ENCODE data around the gene CYB5R3.
"Not testable (repeated sequence)": the region's sequence is repeated elsewhere in the genome, so short reads cannot be mapped to it uniquely, and the experiment has no call there.

Gene CYB5R3

DNA sequence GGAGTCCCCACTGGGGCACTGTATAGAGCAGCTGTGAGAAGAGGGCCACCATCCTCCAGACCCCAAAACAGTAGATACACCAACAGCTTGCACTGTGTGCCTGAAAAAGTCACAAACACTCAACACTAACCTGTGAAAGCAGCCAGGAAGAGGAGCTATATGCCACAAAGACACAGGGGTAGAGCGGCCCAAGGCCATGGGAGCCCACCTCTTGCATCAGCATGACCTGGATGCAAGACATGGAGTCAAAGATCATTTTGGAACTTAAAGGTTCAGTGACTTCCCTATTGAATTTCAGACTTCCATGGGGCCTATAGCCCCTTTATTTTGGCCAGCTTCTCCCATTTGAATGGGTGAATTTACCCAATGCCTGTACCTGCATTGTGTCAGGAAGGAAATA, 29.7 kb upstream of the CYB5R3 start:
- DNase-seq (ENCODE audit: low spot score) = no peak

DNA sequence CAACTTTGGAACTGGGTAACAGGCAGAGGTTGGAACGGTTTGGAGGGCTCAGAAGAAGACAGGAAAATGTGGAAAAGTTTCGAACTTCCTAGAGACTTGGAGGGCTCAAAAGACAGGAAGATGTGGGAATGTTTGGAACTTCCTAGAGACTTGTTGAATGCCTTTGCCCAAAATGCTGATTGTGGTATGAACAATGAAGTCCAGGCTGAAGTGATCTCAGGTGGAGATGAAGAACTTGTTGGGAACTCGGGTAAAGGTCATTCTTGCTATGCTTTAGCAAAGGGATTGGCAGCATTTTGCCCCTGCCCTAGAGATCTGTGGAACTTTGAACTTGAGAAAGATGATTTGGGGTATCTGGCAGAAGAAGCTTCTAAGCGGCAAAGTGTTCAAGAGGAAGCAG, 28.7 kb upstream of the CYB5R3 start:
- not testable (repeated sequence) for DNase-seq (ENCODE audit: low spot score)

DNA sequence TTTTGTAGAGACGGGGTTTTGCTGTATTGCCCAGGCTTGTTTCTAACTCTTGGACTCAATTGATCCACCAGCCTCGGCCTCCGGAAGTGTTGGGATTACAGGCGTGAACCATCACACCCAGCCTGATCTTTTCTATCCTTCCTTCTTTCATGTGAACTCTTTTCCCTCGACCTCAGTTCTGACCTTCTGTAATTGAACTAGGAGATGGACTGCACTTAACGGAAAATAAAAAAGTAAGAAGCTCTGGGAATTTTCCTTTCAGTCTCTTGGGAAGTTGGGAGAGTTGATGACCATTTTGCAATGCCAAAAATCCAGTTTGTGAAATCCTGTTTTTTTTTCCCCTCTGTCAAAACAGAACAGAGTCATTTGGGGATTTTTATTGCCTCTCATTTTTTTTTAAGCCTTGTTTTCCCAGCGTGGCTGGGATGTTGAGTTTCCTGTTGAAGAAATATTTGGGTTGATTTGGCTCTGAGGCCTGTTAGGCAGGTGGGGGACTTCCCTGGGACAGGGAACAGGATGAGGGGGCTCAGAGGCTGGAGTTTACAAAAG, 26.9 kb upstream of the CYB5R3 start:
- peak; percentile 47 for DNase-seq (ENCODE audit: low spot score)

DNA sequence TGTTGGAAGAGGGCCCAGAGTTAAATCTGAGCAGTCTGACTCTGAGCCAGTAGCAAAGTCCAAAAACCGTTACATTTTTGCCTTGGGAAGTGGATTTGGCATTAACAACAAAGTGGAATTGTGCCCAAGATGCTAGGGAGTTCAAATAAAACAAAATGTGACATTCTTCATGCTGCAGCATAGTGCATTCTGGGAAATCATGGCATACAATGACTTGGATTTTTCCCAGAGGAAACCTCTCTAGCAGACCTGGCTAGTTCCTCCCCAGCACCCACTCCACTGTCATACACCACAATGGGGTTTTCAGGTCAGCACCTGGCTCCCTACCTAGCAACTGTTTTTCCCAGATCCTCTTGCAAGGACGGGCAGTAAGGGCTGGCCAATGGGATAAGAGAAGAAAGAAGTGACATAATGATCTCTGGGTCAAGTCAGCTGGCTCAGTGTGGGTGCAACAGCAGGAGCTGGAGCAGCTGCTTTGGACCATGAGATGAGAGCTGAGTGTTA, 24.8 kb upstream of the CYB5R3 start:
- DNase-seq (ENCODE audit: low spot score) = no peak

DNA sequence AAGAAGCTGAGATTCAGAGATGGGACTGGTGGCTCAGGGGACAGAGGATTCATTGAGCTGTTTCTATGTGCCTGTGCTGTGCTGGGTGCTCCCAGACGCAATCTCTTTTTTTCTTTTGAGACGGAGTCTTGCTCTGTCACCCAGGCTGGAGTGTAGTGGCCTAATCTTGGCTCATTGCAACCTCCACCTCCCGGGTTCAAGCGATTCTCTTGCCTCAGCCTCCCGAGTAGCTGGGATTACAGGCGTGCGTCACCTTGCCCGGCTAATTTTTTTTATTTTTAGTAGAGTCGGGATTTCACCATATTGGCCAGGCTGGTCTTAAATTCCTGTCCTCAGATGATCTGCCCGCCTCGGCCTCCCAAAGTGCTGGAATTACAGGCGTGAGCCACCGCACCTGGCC, 23.9 kb upstream of the CYB5R3 start:
- DNase-seq (ENCODE audit: low spot score) = not testable (repeated sequence)

DNA sequence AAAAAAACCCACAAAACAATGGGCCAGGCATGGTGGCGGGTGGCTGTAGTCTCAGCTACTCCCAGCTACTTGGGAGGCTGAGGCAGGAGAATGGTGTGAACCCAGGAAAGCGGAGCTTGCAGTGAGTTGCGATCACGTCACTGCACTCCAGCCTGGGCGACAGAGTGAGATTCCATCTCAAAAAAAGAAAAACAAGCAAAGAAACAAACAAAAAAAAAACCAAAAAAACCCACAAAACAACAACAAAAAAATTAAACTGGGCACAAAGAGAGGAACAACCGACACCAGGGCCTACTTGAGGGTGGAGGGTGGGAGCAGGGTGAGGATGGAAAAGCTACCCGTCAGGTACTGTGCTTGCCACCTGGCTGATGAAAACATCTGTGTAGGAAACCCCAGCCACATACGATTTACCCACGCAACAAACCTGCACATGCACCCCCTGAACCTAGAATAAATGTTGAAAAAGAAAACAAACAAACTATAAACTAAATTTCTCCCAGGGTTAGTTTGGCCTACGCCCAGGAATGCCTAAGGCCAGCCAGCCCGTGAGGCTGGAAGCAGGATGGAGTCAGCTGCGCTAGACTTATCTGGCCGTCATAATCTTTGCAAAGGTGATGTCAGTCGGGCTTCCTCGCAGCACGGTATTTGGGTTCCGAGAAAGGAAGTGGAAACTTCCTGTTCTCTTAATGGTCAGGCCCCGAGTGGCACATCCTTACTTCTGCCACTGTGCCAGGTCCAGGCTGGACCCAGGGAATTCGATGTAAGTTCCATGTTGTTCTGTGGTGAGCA, 21.9 kb upstream of the CYB5R3 start:
- no peak for DNase-seq (ENCODE audit: low spot score)

DNA sequence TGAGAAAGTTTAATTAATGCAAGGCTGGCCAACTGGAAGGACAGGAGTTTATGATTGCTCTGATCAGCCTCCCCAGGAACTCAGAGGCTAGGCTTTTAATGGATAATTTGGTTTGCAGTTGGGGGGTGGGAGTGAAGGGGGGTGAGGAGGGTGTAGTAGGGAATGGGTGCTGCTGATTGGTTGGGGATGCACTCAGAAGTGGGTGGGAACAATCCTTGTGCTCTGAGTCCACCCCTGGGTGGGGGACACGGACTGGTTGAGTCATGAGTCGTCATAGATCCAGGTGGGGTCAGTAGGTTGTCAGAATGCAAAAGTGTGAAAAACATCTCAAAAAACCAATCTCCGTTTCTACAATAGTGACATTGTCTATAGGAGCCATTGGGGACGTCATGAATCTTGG, 20.9 kb upstream of the CYB5R3 start:
- DNase-seq (ENCODE audit: low spot score) = no peak

DNA sequence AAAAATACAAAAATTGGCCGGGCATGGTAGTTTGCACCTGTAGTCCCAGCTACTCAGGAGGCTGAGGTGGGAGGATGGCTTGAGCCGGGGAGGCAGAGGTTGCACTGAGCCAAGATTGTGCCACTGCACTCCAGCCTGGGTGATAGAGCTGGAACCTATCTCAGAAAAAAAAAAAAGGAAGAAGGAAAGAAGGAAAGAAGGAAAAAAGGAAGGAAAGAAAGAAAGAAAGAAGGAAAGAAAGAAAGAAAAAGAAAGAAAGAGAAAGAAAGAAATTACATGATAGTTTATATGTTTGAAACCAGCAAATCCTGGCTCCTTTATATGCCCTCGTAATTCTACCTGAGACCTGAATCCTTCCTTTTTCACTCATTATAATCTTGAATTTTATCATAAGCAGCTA, 17.2 kb upstream of the CYB5R3 start:
- not testable (repeated sequence) for DNase-seq (ENCODE audit: low spot score)

DNA sequence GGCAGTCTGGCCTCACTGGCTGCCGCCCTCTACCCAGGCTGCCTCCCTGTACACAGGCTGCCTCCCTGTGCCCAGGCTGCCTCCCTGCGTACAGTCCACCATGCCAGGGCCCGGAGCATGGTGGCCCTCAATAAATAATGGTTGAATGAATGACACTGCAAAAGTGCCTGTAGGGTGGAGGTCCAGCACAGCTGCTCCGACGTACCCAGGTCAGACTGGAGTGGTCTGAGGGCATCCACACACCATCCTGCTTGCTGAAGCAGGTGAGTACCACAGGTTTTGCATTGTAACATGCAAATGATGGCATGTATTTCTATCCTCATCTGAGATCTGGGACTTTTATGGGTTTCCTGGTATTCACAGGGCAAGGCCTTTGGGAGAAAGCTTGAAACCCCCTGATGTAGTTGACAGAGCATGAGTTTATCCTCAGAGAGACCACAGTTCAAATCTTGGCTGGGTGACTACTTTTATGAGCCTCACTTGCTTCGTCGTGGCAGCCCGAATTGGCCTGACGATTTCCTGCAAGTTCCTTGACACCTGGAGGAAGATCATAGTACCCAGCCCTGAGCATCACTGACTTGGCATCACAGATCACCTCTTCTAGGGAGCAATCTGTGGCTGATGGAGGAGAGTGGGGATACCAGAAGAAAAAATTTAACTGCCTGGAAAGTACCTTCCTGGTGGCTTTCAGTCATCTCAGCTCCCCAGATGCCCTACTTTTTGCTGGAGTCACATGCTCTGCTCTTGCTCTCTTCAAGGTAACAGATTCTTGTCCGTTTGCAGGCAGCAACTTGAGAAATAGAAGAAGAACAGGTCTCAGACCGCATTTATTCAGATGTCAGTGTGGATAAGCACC, 16.0 kb upstream of the CYB5R3 start:
- no peak for DNase-seq (ENCODE audit: low spot score)

DNA sequence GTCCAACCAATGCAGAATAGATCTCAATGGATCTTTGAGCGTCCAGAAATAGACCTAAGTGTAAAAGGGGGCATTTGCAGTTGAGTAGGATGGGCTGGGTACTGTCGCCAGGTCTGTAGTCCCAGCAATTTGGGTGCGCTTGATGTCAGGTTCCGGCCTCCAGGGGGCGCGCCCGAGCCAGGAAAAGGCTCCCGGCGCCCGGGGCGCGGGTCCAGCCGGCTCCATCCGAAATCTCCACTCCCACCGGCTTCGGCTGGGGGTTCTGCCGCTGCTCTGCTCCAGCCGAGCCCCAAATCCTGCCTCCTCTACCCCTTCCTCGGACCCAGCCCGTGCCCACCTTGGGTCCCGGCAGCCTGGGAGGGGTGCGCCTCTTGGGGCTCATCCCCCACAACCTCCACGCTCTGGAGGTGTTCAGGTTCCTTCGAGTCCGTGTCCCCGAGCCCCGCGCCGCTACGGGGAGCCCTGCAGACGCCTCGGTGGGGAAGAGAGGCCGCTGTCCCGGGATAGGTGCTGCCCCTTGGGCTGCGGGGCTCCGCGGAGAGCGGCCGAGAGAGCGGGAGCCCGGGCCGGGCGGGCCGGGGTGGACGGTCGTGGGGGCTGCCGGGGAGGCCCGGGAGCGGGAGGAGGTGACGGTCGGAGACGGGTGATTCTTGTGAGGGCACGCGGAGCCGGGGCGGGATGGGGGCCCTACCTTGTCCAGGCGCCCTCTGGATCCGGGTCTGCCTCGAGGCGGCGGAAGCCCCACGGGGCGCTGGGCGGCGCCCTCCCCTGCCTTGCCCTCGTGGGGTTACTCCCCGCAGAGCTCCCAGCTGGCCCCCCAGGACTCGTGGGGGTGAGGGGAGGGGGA, 13.0 kb upstream of the CYB5R3 start:
- DNase-seq (ENCODE audit: low spot score) = peak; percentile 86

DNA sequence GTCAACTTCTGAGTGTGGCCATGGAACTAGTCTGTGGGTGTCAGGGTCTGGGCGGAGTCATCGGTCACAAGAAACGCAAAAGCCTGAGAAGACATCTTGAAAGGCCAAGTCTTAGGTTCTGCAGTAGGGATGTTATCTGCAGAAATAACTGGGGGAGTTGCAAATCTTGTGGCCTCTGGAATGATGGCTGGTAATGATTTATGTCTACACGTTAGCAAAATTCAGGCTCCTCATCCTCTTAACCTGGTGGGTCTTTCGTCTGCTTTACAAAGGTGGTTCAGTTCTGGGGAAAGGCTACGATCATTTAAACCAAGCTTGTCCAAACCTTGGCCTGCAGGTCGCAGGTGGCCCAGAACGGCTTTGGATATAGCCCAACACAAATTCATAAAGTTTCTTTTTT, 7.4 kb upstream of the CYB5R3 start:
- DNase-seq (ENCODE audit: low spot score) = no peak

DNA sequence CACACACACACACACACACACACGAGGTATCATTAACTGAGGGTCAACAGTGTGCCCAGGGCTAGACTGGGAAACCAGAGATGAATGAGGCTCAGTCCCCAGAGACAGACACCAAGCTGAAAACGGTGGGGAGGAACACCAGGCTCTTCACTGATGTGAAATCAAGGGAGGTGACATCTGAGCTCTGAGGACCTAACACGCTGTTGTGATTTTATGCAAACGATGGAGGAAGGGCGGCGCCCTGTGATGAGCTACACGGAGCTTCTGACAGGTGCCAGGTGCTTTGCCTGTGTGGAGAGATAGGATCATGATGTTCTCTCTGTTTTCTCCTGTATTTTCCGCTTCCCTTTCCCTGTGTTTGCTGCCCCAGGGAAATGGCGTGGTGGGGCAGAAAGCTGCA, 6.5 kb upstream of the CYB5R3 start:
- DNase-seq (ENCODE audit: low spot score) = no peak

DNA sequence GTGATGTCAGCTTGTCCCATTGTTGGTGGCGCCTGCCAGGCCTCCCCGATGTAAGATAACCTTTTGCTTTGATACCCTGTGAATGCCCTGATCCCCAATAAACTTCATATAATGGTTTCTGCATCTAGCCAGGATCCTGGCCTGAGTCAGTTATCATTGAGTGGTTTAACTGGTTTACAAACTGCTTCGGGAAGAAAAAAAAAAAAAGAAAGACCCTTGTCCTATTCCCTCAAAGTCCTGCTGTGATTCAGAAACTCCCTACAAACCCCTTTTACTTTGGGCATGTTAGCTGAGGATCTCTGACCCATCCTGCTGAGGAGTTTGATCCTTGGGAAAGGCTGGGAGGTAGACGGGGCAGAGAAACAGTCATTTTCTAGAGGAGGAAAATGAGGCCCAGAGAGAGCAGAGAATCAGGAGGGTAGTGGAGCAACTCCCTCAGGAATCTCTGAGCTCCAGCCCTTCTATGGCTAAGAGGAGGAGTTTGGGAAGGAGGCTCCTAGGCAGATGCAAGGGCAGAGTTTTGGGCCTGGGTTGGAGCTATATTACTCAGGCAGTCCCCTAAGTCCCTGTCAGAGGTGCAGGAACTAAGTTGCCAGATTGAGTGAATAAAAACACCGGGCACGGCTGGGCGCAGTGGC, 5.4 kb upstream of the CYB5R3 start:
- DNase-seq (ENCODE audit: low spot score) = no peak

DNA sequence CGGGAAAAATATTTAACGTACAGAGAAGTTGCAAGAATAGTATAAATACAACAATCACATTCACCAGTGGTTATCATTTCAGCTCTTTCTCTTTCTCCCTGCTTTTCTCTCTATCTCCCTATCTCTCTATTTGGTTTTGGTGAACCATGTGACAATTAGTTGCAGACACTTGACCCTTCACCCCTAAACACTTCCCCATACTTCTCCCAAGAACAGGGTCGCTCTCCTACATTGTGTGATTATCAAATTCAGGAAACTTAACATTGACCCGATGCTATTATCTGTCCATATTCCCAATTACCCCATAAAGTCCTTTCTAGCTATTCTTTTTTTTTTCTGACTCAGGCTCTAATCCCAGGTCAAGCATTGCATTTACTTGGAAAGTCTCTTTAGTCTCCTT, 4.8 kb upstream of the CYB5R3 start:
- no peak for DNase-seq (ENCODE audit: low spot score)

DNA sequence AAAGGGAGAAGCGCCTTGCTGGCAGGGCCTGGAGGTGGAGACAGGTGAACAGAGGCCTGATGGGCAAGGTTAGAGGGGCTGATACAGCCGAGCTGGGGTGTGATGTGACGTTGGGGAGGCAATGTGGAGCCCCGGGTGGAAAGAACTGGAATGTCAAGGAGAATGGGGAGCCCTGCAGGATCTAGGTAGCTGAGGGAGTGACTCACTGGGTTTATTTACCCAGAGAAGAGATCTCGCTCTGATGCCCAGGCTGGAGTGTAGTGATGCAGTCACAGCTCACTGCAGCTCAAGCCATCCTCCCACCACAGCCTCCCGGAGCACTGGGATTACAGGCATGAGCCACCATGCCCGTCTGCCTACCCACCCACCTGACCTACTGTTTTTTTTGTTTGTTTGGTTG, 1.9 kb upstream of the CYB5R3 start:
- peak; percentile 71 for DNase-seq (ENCODE audit: low spot score)

DNA sequence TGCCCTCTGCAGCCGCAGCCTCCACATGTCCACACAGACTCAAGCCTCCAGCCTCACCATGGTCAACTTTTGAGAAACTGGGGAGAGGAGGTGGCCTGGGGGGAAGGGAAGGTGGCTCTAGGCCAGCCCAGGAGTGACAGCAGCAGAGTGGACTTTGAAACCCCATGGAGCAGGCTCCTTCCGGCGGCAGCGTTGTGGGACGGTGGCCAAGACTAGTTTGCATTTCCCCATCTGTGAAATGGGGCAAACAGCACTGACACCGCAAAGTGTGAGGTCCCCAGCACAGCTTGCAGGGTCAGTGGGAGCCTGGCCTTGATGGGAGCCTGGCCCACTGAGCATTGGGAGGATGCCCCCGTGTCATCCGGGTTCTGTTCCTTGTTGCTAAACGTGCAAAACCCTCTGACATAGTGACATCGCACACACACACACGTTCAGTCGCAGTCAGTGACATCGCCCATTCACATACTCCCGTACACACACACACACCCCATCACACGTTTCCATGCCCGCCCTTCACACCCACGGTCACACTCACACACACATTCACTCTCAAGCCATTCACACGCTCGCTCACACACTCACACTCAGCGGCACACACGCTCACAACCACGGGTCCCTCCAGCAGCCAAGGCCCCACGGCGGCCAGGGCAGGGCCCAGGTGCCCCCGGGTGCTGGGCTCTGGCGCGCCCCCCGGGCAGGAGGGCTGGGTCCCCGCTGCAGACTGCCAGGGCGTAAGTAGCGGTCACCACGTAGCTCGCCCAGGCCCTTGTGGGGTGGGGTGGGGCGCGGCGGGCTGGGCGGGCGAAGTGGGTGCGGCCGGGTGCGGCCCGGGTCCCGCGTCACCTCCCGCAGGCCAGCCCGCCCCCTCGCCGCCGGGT, 585 bp downstream of the CYB5R3 start:
- peak; percentile 68 for DNase-seq (ENCODE audit: low spot score)

DNA sequence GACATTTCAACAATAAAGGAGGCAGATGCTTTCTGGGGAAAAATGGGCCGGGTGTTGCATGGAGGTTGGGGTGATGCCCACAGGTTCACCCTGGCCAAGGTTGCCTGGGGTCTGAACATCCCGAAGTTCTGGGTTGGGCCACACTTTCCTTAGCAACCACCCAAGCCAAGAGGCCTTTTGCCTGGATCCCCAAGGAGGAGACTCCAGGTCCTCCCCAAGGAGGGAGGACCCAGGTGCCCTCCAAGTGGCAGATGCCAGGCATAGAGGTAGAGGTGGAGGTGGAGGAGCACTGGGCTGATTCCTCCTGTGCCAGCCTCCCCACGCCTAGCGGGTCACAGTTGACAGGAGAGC, 1.2 kb downstream of the CYB5R3 start:
- no peak for DNase-seq (ENCODE audit: low spot score)

DNA sequence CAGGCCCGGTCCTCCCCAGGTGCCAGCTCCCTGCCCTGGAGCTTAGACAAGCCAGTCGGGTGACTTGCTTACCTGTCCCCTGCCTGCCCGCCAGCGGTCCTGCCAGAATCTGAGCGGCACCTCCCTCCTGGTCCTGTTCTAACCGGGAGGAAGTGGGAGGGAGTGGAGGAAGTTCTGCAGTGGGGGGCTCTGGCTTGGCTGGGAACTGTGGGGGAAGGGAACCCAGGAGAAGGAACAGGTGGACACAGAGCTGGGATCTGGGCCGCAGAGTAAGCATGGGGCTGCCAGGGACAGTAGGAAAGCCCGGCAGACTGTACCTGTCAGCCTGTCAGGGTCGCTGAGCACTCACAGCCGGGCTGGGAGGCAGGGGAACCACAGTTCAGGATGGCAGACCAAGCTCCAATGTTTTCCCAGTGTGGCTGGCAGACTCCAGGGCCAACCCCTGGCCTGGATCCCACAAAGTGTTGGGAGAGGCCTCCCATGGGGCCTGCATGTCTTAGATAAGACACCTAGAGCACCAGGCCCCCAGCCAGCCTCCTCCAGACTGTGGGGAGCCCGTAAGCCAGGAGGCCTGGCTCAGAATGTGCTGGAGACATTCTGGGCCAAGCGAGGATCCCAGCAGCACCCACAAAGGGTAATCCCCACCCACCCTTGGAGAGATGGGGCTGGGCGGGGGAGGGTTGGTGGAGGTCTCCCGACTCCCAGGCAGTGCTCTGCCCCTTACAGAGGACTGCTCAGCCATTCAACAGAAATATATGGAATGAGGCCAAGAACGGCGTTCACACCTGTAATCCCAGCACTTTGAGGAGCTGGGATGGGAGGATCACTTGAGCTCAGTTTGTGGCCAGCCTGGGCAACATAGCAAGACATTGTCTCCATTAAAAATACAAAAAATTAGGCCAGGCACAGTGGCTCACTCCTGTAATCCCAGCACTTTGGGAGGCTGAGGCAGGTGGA, 2.3 kb downstream of the CYB5R3 start:
- peak; percentile 43 for DNase-seq (ENCODE audit: low spot score)

DNA sequence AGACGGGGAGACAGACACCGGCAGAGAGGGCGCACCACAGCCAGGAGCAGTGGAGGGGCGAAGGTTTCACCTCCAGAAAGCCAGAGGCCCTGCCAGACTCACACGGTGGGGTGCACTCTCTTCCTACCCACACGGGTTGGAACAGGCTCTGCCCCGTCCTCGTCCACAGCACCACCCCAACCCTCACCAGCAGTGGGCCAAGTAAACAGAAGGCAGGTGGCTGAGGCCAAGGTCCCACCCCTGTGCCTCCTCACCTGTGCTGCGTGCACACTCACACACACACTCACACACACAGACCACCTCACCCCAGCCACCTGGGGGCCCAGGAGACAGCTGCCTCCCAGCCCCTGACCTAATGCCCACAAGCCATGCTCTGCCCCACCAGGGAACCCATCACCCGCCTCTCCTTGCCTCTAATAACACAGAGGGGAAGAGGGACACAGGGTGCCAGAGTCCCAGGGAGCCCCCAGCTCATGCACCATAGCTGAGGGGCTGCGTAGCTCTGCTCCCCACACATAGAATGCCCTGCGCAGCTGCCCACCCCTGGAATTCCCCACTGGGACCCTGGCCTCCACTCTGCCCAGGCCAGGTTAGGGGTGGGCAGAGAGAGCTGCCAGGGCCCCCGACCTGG, 3.1 kb downstream of the CYB5R3 start:
- no peak for DNase-seq (ENCODE audit: low spot score)

Data from hepatic stellate cell (primary cell).